ENCODE data around the gene BMP6. TPM values are rescaled to one million over a fixed set of nuclear protein-coding genes. Genes with fewer than 3 reads are reported as not detected.

BMP6 gene
- total and polyA plus RNA-seq, 2 of the 8 experiments (the other 6 are each of a cell fraction or from before 2014, with no cell fraction given) = 2.0 to 2.1 TPM

DNA sequence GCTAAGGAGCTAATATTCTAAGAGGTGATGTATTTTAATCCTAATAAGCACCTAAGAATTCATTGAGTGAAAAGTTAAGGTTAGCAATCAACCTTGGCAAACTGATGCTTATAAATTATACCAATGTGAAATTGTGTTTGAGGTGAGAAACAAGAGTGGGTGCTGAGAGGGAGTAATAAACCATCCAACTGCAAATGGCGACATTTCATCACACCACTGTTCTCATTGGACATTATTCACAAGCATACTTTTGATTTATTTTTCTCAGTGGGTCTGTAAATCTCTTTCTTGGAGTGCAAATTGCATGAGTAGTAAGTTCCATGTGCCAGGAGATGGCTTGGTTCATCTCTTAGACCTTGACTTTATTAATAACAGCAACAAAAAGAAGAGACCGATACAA lies 71.5 kb downstream of the BMP6 start:
- no peak overlapping the region for H2BK12ac ChIP-seq (ENCODE audit: low read depth, low read length)
- DNase-seq (ENCODE audit: low read depth in 1 of 2, low spot score in 2 of 2) = no peak
- CTCF ChIA-PET (ENCODE audit: partially characterized antibody) = no interaction called here

More for the DNA sequence above, 71.5 kb downstream of the BMP6 start:
- Histone ChIP-seq H3K79me2 (ENCODE audit: control insufficient read depth in 1 of 2, insufficient read depth in 2 of 2, low read length in 2 of 2) (no peaks in the 10 kb centered on the region), H3K56ac (replicated peaks; ENCODE audit: insufficient read length, low read depth, low read length) (no peak overlapping the region), H3K36me3 (ENCODE audit: control insufficient read depth in 2 of 4, insufficient read depth in 4 of 4, low read length in 3 of 4) (no peaks in the 10 kb centered on the region), H3K4me1 (replicated peaks in 1 of 4; ENCODE audit: control insufficient read depth in 3 of 4, insufficient read depth in 4 of 4, low read length in 3 of 4) (no peaks in the 10 kb centered on the region), H2AFZ (ENCODE audit: low read length) (no peak overlapping the region), H4K20me1 (replicated peaks in 1 of 2; ENCODE audit: control insufficient read depth in 1 of 2, insufficient read depth in 2 of 2, low read length in 2 of 2) (no peaks in the 10 kb centered on the region), H3K9ac (replicated peaks in 1 of 4; ENCODE audit: extremely low read depth in 1 of 4, low read depth in 3 of 4, low read length in 3 of 4) (no peak overlapping the region), H2BK15ac (ENCODE audit: low read length) (no peak overlapping the region), H4K91ac (replicated peaks; ENCODE audit: insufficient read length, low read length) (no peak overlapping the region), H4K8ac (ENCODE audit: extremely low read depth, insufficient read depth, low read length) (no peak overlapping the region), H3K23ac (ENCODE audit: insufficient read length) (no peak overlapping the region), H2AK5ac (ENCODE audit: low read depth, low read length) (no peak overlapping the region), H3K4ac (replicated peaks; ENCODE audit: insufficient read length, low read depth, low read length) (no peak overlapping the region), H3K4me2 (ENCODE audit: insufficient read depth in 1 of 2, low read depth in 2 of 2, low read length in 2 of 2) (no peak overlapping the region), H3K27me3 (replicated peaks in 1 of 4; ENCODE audit: control insufficient read depth in 3 of 4, extremely low read depth in 1 of 4, insufficient read depth in 3 of 4, low read length in 3 of 4) (peaks cover 0 to 1% (median 0%) of the 10 kb centered on the region in 4 experiments; a peak in 2 of 7 replicates), H2BK20ac (ENCODE audit: low read length) (no peak overlapping the region), H3K9me3 (ENCODE audit: insufficient read depth in 2 of 2, low read depth in 1 of 2, low read length in 1 of 2) (no peaks in the 10 kb centered on the region), H4K5ac (ENCODE audit: insufficient read length, low read depth, low read length) (no peak overlapping the region), H3K79me1 (ENCODE audit: low read depth, low read length) (no peaks in the 10 kb centered on the region), H2BK5ac (ENCODE audit: low read depth, low read length) (no peak overlapping the region), H2BK120ac (replicated peaks; ENCODE audit: low read depth, low read length) (no peak overlapping the region), H3K4me3 (ENCODE audit: extremely low read depth in 1 of 4, insufficient read depth in 2 of 4, low read depth in 3 of 4, low read length in 4 of 4) (no peak overlapping the region), H3K27ac (ENCODE audit: low read depth, low read length) (no peak overlapping the region), H3K14ac (ENCODE audit: insufficient read length) (no peak overlapping the region), H3K18ac (ENCODE audit: extremely low read depth, low read length) (no peak overlapping the region), H3K23me2 (ENCODE audit: low read depth, low read length) (no peaks in the 10 kb centered on the region)
- no peak for FAIRE-seq
- 95% methylated on average over 2 of the region's 2 CpGs; no CpG with 5 or more reads in 1 of the 2 experiments for WGBS, 2 experiments (ENCODE audit: extremely low coverage in 1 of 2, insufficient coverage in 1 of 2, insufficient read length in 1 of 2, insufficient replicate concordance in 2 of 2, low coverage in 1 of 2, low lambda C conversion rate in 2 of 2, missing lambda C conversion rate in 1 of 2)
- TF ChIP-seq EZH2 (IDR thresholded peaks at IDR 0.05; ENCODE audit: low read depth, low read length, severe bottlenecking) (no peak), CTBP2 (IDR thresholded peaks at IDR 0.05; ENCODE audit: borderline replicate concordance, insufficient read depth, insufficient read length, low read length) (no peak), KDM4A (IDR thresholded peaks at IDR 0.05; ENCODE audit: low read depth, low read length, severe bottlenecking) (no peak), ZNF274 (IDR thresholded peaks at IDR 0.05; ENCODE audit: borderline replicate concordance, extremely low read depth, low read length) (no peak), TAF7 (optimal IDR thresholded peaks at IDR 0.05; ENCODE audit: borderline replicate concordance, low read depth, low read length) (no peak), CHD1 (IDR thresholded peaks at IDR 0.05; ENCODE audit: low read depth, low read length) (no peak), YY1 (IDR thresholded peaks at IDR 0.05; ENCODE audit: low read depth, low read length) (no peak), TAF1 (IDR thresholded peaks at IDR 0.05; ENCODE audit: low read depth, low read length) (no peak), NANOG (IDR thresholded peaks at IDR 0.05; ENCODE audit: insufficient read depth, low read depth, low read length, poor library complexity, severe bottlenecking) (no peak), HDAC6 (IDR thresholded peaks at IDR 0.05; ENCODE audit: low read depth, low read length) (no peak), JUN (IDR thresholded peaks at IDR 0.05; ENCODE audit: low read depth, low read length) (no peak)
- TF ChIP-seq, protein P1, sequence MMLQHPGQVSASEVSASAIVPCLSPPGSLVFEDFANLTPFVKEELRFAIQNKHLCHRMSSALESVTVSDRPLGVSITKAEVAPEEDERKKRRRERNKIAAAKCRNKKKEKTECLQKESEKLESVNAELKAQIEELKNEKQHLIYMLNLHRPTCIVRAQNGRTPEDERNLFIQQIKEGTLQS (IDR thresholded peaks at IDR 0.05; ENCODE audit: insufficient read depth, low read depth, low read length) = no peak
- POLR2A ChIA-PET (ENCODE audit: partially characterized antibody) = no interaction called here

Data from H1 (cell line).